SK-N-MC (cell line): ENCODE data around the gene ROCK1.
"Not testable (repeated sequence)": the region's sequence is repeated elsewhere in the genome, so short reads cannot be mapped to it uniquely, and the experiment has no call there.

Source experiments
- EZH2 ChIP-seq: fragments of 200-600 bp; sonication (generic); IDR thresholded peaks from one replicate; pipeline ENCODE4 v1.6.1; 2017; ENCODE audit warnings: antibody characterized with exemption
- POLR2AphosphoS5 ChIP-seq: IDR thresholded peaks from 2 replicates; pipeline ENCODE4 v1.6.1; 2012; ENCODE audit warnings: mild to moderate bottlenecking, low read depth, low read length, borderline replicate concordance

DNA sequence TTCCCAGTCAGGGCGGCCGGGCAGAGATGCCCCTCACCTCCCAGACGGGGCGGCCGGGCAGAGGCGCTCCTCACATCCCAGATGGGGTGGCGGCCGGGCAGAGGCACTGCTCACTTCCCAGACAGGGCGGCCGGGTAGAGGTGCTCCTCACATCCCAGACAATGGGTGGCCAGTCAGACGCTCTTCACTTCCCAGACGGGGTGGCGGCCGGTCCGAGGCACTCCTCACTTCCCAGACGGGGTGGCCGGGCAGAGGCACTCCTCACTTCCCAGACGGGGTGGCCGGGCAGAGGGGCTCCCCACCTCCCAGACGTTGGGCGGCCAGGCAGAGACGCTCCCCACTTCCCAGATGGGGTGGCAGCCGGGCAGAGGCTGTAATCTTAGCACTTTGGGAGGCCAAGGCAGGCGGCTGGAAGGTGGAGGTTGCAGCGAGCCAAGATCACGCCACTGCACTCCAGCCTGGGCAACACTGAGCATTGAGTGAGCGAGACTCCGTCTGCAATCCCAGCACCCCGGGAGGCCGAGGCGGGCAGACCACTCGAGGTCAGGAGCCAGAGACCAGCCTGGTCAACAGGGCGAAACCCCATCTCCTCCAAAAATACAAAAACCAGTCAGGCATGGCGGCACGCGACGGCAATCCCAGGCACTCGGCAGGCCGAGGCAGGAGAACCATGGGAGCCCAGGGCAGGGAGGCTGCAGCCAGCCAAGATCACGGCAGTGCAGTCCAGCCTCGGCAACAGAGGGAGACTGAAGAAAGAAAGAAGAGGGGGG, 26.3 kb upstream of the ROCK1 start:
- TF ChIP-seq EZH2, POLR2AphosphoS5: not testable (repeated sequence)
